IPS-15b (cell line): ENCODE data around the gene DGKG.

Source experiments
- H3K27me3 ChIP-seq: one replicate; pipeline ENCODE4 v1.6.1; 2013; ENCODE audit warnings: low read length; ENCODE audit not compliant: control insufficient read depth, insufficient read depth
- H3K36me3 ChIP-seq: one replicate; pipeline ENCODE4 v1.6.1; 2013; ENCODE audit warnings: low read length; ENCODE audit not compliant: control insufficient read depth, insufficient read depth
- H3K4me1 ChIP-seq: one replicate; pipeline ENCODE4 v1.6.1; 2013; ENCODE audit warnings: mild to moderate bottlenecking, low read length; ENCODE audit not compliant: control insufficient read depth, insufficient read depth
- H3K4me3 ChIP-seq: one replicate; pipeline ENCODE4 v1.5.1; 2013; ENCODE audit warnings: low read depth, low read length
- H3K9ac ChIP-seq: one replicate; pipeline ENCODE4 v1.6.1; 2013; ENCODE audit warnings: low read depth, mild to moderate bottlenecking, low read length
- H3K9me3 ChIP-seq: one replicate; pipeline ENCODE4 v1.6.1; 2013; ENCODE audit warnings: mild to moderate bottlenecking, low read length; ENCODE audit not compliant: control insufficient read depth, insufficient read depth

The DGKG gene

GRCh38 chr3:186152889-186153292, 209.1 kb downstream of the DGKG start:
- H3K9ac ChIP-seq: no peak overlapping the region

GRCh38 chr3:186152361-186152798, 209.7 kb downstream of the DGKG start:
- Histone ChIP-seq H3K9me3 (no peaks in the 10 kb centered on the region), H3K36me3 (no peaks in the 10 kb centered on the region), H3K9ac (no peak overlapping the region), H3K4me1 (peaks cover 2% of the 10 kb centered on the region), H3K27me3 (peaks cover 5% of the 10 kb centered on the region), H3K4me3 (no peak overlapping the region)

More at GRCh38 chr3:186152889-186153292, 209.1 kb downstream of the DGKG start:
- H3K27me3 ChIP-seq: peaks cover 5% of the 10 kb centered on the region
- H3K4me1 ChIP-seq: peaks cover 2% of the 10 kb centered on the region
- no peaks in the 10 kb centered on the region for H3K36me3 ChIP-seq
- H3K4me3 ChIP-seq: no peak overlapping the region
- H3K9me3 ChIP-seq: no peaks in the 10 kb centered on the region

GRCh38 chr3:186151077-186151971, 210.7 kb downstream of the DGKG start:
- Histone ChIP-seq H3K4me1 (peaks cover 2% of the 10 kb centered on the region), H3K36me3 (no peaks in the 10 kb centered on the region), H3K9me3 (no peaks in the 10 kb centered on the region), H3K4me3 (no peak overlapping the region), H3K9ac (no peak overlapping the region), H3K27me3 (peaks cover 7% of the 10 kb centered on the region)

- H3K36me3 ChIP-seq: no peaks in the 10 kb centered on the region
- peaks cover 2% of the 10 kb centered on the region for H3K4me1 ChIP-seq
- peaks cover 7% of the 10 kb centered on the region for H3K27me3 ChIP-seq
- H3K4me3 ChIP-seq: no peak overlapping the region
- H3K9me3 ChIP-seq: no peaks in the 10 kb centered on the region
- H3K9ac ChIP-seq: no peak overlapping the region
Observed at GRCh38 chr3:186150041-186150830, 211.8 kb downstream of the DGKG start.

- no peaks in the 10 kb centered on the region for H3K36me3 ChIP-seq
- H3K27me3 ChIP-seq: peaks cover 7% of the 10 kb centered on the region
- H3K4me1 ChIP-seq: peaks cover 2% of the 10 kb centered on the region
- no peak overlapping the region for H3K4me3 ChIP-seq
- no peaks in the 10 kb centered on the region for H3K9me3 ChIP-seq
- H3K9ac ChIP-seq: no peak overlapping the region
Observed at GRCh38 chr3:186149319-186149960, 212.6 kb downstream of the DGKG start.

- Histone ChIP-seq H3K36me3 (no peaks in the 10 kb centered on the region), H3K9ac (no peak overlapping the region), H3K4me1 (no peaks in the 10 kb centered on the region), H3K27me3 (peaks cover 4% of the 10 kb centered on the region), H3K4me3 (no peak overlapping the region), H3K9me3 (no peaks in the 10 kb centered on the region)
Observed at GRCh38 chr3:186144257-186144656, 217.8 kb downstream of the DGKG start.

GRCh38 chr3:186143250-186143649, 218.8 kb downstream of the DGKG start:
- Histone ChIP-seq H3K9me3 (no peaks in the 10 kb centered on the region), H3K4me1 (no peaks in the 10 kb centered on the region), H3K4me3 (no peak overlapping the region), H3K36me3 (no peaks in the 10 kb centered on the region), H3K27me3 (peaks cover 4% of the 10 kb centered on the region), H3K9ac (no peak overlapping the region)

- Histone ChIP-seq H3K4me1 (no peaks in the 10 kb centered on the region), H3K9ac (no peak overlapping the region), H3K9me3 (no peaks in the 10 kb centered on the region), H3K36me3 (no peaks in the 10 kb centered on the region), H3K4me3 (no peak overlapping the region), H3K27me3 (peaks cover 7% of the 10 kb centered on the region)
Observed at GRCh38 chr3:186142393-186142932, 219.6 kb downstream of the DGKG start.

- Histone ChIP-seq H3K9ac (no peak overlapping the region), H3K36me3 (no peaks in the 10 kb centered on the region), H3K4me1 (no peaks in the 10 kb centered on the region), H3K9me3 (no peaks in the 10 kb centered on the region), H3K27me3 (peaks cover 7% of the 10 kb centered on the region), H3K4me3 (no peak overlapping the region)
Observed at GRCh38 chr3:186141790-186142189, 220.2 kb downstream of the DGKG start.

- Histone ChIP-seq H3K4me3 (no peak overlapping the region), H3K36me3 (no peaks in the 10 kb centered on the region), H3K4me1 (no peaks in the 10 kb centered on the region), H3K9me3 (no peaks in the 10 kb centered on the region), H3K9ac (no peak overlapping the region), H3K27me3 (peaks cover 18% of the 10 kb centered on the region)
Observed at GRCh38 chr3:186138272-186138981, 223.6 kb downstream of the DGKG start.
